Right renal cortex interstitium (tissue), 3 donors: ENCODE data around the gene SKIC8. TPM values are rescaled to one million over a fixed set of nuclear protein-coding genes. Genes with fewer than 3 reads are reported as not detected.

Experiments
- DNase-seq, 3 donors: peaks; one replicate each; pipeline ENCODE4 v3.0.0-alpha.2; 2013; ENCODE audit warnings: low read depth in 3 of 3, low spot score in 2 of 3
- polyA plus RNA-seq, 3 donors: library from polyadenylated mRNA; unstranded; fragments of 120-200 nt; gene quantifications; one replicate each; pipeline ENCODE4 v1.2.1, GENCODE V29; 2013; ENCODE audit not compliant: insufficient read length in 3 of 3

Gene SKIC8
- polyA plus RNA-seq, 3 donors, result 109 to 121 (median 118) TPM

GRCh38 chr15:78233496-78233895 lies 65.9 kb downstream of the SKIC8 start:
- DNase-seq, result no peak

Other genes starting within 250 kb of the SKIC8 start
- 10 to 100 TPM; 25.9 to 28.7 (median 26.6) TPM for gene TBC1D2B, start 221.9 kb downstream of the SKIC8 start, polyA plus RNA-seq
- gene SH2D7, start 207.0 kb downstream of the SKIC8 start, polyA plus RNA-seq, result under 1 TPM; 0.44 to 0.58 (median 0.55) TPM
- gene CIB2, start 168.2 kb downstream of the SKIC8 start, polyA plus RNA-seq, result 10 to 100 TPM; 28.2 to 33.0 (median 30.0) TPM
- gene IDH3A, start 150.2 kb downstream of the SKIC8 start, polyA plus RNA-seq, result 10 to 100 TPM; 54.6 to 59.6 (median 55.3) TPM
- 1 to 10 TPM in 1 of 3 donors, under 1 TPM in 2; 0.34 to 1.1 (median 0.74) TPM for gene ACSBG1, start 65.0 kb downstream of the SKIC8 start, polyA plus RNA-seq
- gene DNAJA4, start 35.0 kb downstream of the SKIC8 start, polyA plus RNA-seq, result 10 to 100 TPM; 20.2 to 23.3 (median 21.9) TPM
- gene CRABP1, start 40.7 kb upstream of the SKIC8 start, polyA plus RNA-seq, result 10 to 100 TPM; 52.7 to 55.2 (median 53.8) TPM
- gene IREB2, start 138.6 kb upstream of the SKIC8 start, polyA plus RNA-seq, result 10 to 100 TPM; 59.7 to 68.9 (median 64.6) TPM
- 10 to 100 TPM in 1 of 3 donors, 1 to 10 TPM in 2; 7.3 to 10.8 (median 8.7) TPM for gene HYKK, start 208.0 kb upstream of the SKIC8 start, polyA plus RNA-seq
- gene PSMA4, start 240.8 kb upstream of the SKIC8 start, polyA plus RNA-seq, result 100 to 1,000 TPM; 291 to 313 (median 308) TPM